ENCODE measurements around the gene CDIPT.

DNA sequence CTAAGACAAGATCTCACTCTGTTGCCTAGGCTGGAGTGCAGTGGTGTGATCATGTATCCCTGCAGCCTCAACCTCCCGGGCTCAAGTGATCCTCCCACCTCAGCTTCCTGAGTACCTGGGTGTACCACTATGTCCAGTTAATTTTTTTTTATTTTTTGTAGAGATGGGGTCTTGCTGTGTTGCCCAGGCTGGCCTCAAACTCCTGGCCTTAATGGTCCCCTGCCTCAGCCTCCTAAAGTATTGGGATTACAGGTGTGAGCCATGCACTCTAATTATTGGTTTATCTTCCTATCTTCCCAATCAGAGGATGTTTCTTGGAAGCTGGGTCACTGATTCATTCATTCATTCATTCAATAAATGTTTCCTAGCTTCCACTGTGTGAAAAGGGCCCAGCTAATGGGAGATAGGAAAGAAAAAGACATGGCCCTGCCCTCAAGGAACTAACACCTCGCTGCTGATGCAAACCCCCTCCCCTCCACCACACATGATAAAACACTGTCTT lies 45.7 kb upstream of the CDIPT start:
- no peak for TF ChIP-seq EP300 (IDR thresholded peaks at IDR 0.05)
- TF ChIP-seq, protein P1, sequence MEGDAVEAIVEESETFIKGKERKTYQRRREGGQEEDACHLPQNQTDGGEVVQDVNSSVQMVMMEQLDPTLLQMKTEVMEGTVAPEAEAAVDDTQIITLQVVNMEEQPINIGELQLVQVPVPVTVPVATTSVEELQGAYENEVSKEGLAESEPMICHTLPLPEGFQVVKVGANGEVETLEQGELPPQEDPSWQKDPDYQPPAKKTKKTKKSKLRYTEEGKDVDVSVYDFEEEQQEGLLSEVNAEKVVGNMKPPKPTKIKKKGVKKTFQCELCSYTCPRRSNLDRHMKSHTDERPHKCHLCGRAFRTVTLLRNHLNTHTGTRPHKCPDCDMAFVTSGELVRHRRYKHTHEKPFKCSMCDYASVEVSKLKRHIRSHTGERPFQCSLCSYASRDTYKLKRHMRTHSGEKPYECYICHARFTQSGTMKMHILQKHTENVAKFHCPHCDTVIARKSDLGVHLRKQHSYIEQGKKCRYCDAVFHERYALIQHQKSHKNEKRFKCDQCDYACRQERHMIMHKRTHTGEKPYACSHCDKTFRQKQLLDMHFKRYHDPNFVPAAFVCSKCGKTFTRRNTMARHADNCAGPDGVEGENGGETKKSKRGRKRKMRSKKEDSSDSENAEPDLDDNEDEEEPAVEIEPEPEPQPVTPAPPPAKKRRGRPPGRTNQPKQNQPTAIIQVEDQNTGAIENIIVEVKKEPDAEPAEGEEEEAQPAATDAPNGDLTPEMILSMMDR (IDR thresholded peaks at IDR 0.05): no peak

Data from tibial nerve (tissue), 4 donors.